CD4-positive, alpha-beta T cell (primary cell): ENCODE measurements around the gene CRCP. TPM values are rescaled to one million over a fixed set of nuclear protein-coding genes. Genes with fewer than 3 reads are reported as not detected.

Experiments used
- ATAC-seq: fragments of 200-7000 bp; cut with Tn5 transposase; one replicate; pipeline ENCODE4 v1.10.0; 2022; ENCODE audit warnings: mild to moderate bottlenecking; ENCODE audit not compliant: poor library complexity
- CTCF ChIA-PET: fragments of 350-600 bp; sonication (Branson Sonifier 250); formaldehyde crosslinking; loops from one replicate; lab custom pipeline; 2021; ENCODE audit warnings: antibody characterized with exemption, inconsistent platforms; lab: Charles Lee
- POLR2A ChIA-PET: fragments of 350-600 bp; sonication (Branson Sonifier 250); formaldehyde crosslinking; loops from one replicate; lab custom pipeline; 2021; ENCODE audit warnings: antibody characterized with exemption, inconsistent platforms; lab: Charles Lee
- DNase-seq, 14 experiments: peaks; one replicate each; pipeline ENCODE4 v3.0.0-alpha.2; 2013 to 2020; ENCODE audit warnings: mixed read lengths in 2 of 14
- H3K27ac ChIP-seq, 2 donors: one replicate each; pipeline versions ENCODE4 v1.5.1 to v1.7.0; 2013; ENCODE audit warnings: low read length in 2 of 2, low read depth in 1 of 2, mild to moderate bottlenecking in 1 of 2
- H3K27me3 ChIP-seq, 2 experiments: 1 replicate in 1 of 2; 2 replicates in 1 of 2; pipeline versions ENCODE4 v1.6.1 to v1.7.0; 2013; ENCODE audit warnings: low read length in 2 of 2, control low read depth in 1 of 2, mild to moderate bottlenecking in 1 of 2, moderate library complexity in 1 of 2; ENCODE audit not compliant: insufficient read depth in 2 of 2, control insufficient read depth in 1 of 2
- H3K36me3 ChIP-seq: one replicate; pipeline ENCODE4 v1.6.1; 2013; ENCODE audit warnings: low read length, control low read depth; ENCODE audit not compliant: insufficient read depth
- H3K4me1 ChIP-seq: one replicate; pipeline ENCODE4 v1.6.1; 2013; ENCODE audit warnings: low read length, control low read depth; ENCODE audit not compliant: insufficient read depth
- H3K4me3 ChIP-seq: one replicate; pipeline ENCODE4 v1.5.1; 2013; ENCODE audit warnings: mild to moderate bottlenecking, low read length, moderate library complexity
- H3K9me3 ChIP-seq, 2 experiments: 1 replicate in 1 of 2; 2 replicates in 1 of 2; pipeline versions ENCODE4 v1.6.1 to v1.7.0; 2013; ENCODE audit warnings: low read length in 2 of 2, mild to moderate bottlenecking in 2 of 2, control low read depth in 1 of 2, moderate library complexity in 1 of 2; ENCODE audit not compliant: control insufficient read depth in 1 of 2, insufficient read depth in 1 of 2
- H3K27ac Mint-ChIP-seq: one replicate; pipeline ENCODE4 v1.8.0; 2020; ENCODE audit warnings: mixed read lengths
- H3K27me3 Mint-ChIP-seq: one replicate; pipeline ENCODE4 v1.8.0; 2021; ENCODE audit warnings: mixed read lengths
- H3K36me3 Mint-ChIP-seq: one replicate; pipeline ENCODE4 v1.8.0; 2021; ENCODE audit warnings: low read depth, mixed read lengths
- H3K4me1 Mint-ChIP-seq: one replicate; pipeline ENCODE4 v1.8.0; 2021; ENCODE audit warnings: low read depth, mixed read lengths
- H3K4me3 Mint-ChIP-seq: one replicate; pipeline ENCODE4 v1.8.0; 2020; ENCODE audit warnings: mild to moderate bottlenecking, mixed read lengths
- H3K9me3 Mint-ChIP-seq: one replicate; pipeline ENCODE4 v1.8.0; 2020; ENCODE audit warnings: mixed read lengths
- CTCF ChIP-seq: fragments of 200-600 bp; IDR thresholded peaks from one replicate; pipeline ENCODE4 v1.8.0; 2022; ENCODE audit warnings: antibody characterized with exemption, mild to moderate bottlenecking
- intact Hi-C, 2 experiments: fragments of 100-400 bp; cut with DNase I in 1 of 2; cut with micrococcal nuclease in 1 of 2; formaldehyde crosslinking; loops; one replicate each; pipeline versions ENCODE4 v1.15.1 to v1.9.0; 2023 to 2025; cut with DNase I, micrococcal nuclease
- total RNA-seq, 174 experiments: library from RNA in 2 of 174; stranded (reverse) in 2 of 174; gene quantifications; one replicate each; pipeline ENCODE4 v1.2.3 and lab custom pipeline; 2021 to 2026

Gene CRCP
- total RNA-seq, 2 experiments from 2014 or later = 29.2 to 29.4 TPM

DNA sequence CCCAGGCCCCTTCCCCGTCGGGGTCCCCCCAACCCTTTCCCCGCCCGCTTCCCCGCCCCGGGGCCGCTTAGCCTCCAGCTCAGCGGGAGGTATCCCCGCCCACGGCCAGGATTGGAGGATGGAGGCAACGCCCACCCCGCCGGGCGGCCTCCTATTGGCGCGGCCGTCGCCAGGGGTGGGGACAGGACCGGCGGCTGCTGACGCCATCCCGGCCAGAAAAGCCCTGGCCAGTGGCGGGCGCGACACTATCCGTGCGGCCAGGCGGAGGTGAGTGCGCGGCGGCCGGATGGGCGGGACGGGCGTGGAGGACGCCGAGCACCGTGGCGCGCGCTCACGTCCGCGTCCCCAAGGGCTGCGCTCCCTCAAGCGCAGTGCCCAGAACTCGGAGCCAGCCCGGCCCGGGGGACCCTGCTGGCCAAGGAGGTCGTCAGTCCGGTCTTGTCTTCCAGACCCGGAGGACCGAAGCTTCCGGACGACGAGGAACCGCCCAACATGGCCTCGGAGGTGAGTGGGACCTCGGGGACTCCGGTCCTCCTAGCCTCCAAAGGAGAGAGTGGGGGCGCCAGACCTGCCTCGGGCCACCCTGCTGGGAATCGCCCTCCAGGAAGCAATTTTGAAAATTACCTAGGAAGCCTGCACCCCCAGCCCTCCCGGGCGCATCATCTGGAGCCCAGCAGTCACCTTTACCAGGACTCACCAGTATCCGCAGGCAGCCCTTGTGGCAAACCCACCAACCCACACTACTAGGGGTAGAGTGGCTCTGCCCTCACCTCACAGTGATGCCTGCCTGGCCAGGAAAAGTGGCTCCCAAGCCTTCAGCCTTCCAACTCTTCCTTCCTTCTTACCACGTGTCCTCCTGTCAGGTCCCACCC is 38.8 kb upstream of the CRCP start, which contains the start of gene ASL:
Gene ASL, plus strand, starts transcription at position 230 of the 872 bp plus-strand sequence. Its CDS starts 263 bp downstream, at position 493.
- peak within 1 kb of the TSS; percentile 69 for H3K27ac Mint-ChIP-seq
- no peak for TF ChIP-seq CTCF
- peak within 1 kb of the TSS; percentile 94 for H3K4me3 Mint-ChIP-seq
- Histone ChIP-seq H3K36me3 (no peaks in the 10 kb centered on the region), H3K27ac (peak within 1 kb of the TSS in 1 of 2 donors; percentile 13), H3K27me3 (no peaks in the 10 kb centered on the region), H3K4me1 (peaks cover 19% of the 10 kb centered on the region), H3K4me3 (peak within 1 kb of the TSS; percentile 96), H3K9me3 (no peaks in the 10 kb centered on the region)
- POLR2A ChIA-PET = interaction anchor here (0.6 to 1.5 kb wide), 5 partner anchors 39 to 419 kb away, joined by 3 to 12 read pairs (median 3); partner anchors contain the start of gene CRCP
- DNase-seq = peak; percentile 61 to 93 (median 78)
- CTCF ChIA-PET = no interaction called here
- peak; percentile 97 for ATAC-seq
- intact Hi-C loops = loop anchor here (1.0 to 10.0 kb wide), 6 partner anchors 19 to 321 kb away; partner anchors contain the start of genes CRCP (in 2 of the 2), GUSB (in 1 of the 2) and VKORC1L1 (in 1 of the 2)
- H3K9me3 Mint-ChIP-seq = no peaks in the 10 kb centered on the region
- peaks cover 22% of the 10 kb centered on the region for H3K4me1 Mint-ChIP-seq
- H3K27me3 Mint-ChIP-seq = no peaks in the 10 kb centered on the region
- H3K36me3 Mint-ChIP-seq = no peaks in the 10 kb centered on the region

DNA sequence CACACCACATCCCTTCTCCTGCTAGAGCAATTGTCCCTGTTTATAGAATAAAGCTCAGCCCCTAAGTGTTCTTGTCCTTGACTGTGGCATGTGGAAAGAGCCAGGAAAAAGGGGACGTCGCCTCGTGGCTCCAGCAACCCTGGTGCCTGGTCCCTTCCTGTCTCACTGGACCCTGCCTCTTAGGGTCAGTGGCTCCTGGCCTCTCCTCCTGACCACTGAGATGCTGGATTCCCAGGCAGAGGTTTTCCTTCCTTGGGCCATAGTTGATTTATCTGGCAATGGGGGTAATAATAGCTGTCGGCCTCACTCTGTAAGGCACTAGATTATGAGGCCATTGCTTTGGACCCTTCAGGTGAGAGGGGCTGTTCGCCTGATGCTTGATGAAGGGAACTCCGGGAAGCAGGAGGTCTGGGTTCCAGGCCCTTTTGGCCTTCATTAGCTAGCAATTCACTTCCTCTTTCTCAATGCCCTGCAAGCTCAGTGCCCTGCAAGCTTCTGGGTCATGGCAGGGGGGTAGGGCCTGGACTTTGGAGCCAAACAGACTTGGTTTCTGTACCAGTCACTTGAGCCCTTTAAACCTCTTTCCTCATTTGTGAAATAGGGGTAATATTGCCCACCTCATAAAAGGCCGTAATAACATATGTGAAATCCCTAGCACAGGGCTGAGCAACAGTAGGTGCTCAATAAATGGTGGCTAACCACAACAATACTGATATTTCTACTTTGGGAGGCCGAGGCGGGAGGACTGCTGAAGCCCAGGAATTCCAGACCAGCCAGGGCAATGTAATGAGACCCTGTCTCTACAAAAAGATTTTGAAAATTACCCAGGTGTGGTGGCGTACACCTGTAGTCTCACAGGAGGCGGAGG is 38.0 kb upstream of the CRCP start:
- intact Hi-C loops = loop anchor here in 1 of 2 experiments (2.0 to 10.0 kb wide), 4 partner anchors 20 to 322 kb away; partner anchors contain the start of genes CRCP and GUSB
- DNase-seq = no peak
- Histone ChIP-seq H3K4me1 (peaks cover 19% of the 10 kb centered on the region), H3K27ac (no peak overlapping the region), H3K4me3 (peak overlapping the region; percentile 96), H3K36me3 (peaks cover 2% of the 10 kb centered on the region), H3K9me3 (no peaks in the 10 kb centered on the region), H3K27me3 (no peaks in the 10 kb centered on the region)
- ChIA-PET POLR2A (interaction anchor here (0.9 to 1.0 kb wide), 2 partner anchors 38 to 418 kb away, joined by 3 read pairs; partner anchors contain the start of gene CRCP), CTCF (no interaction called here)
- peaks cover 22% of the 10 kb centered on the region for H3K4me1 Mint-ChIP-seq
- no peaks in the 10 kb centered on the region for H3K27me3 Mint-ChIP-seq
- H3K36me3 Mint-ChIP-seq = no peaks in the 10 kb centered on the region
- peak overlapping the region; percentile 69 for H3K27ac Mint-ChIP-seq
- H3K9me3 Mint-ChIP-seq = no peaks in the 10 kb centered on the region
- H3K4me3 Mint-ChIP-seq = peak overlapping the region; percentile 94
- ATAC-seq = no peak
- TF ChIP-seq CTCF = no peak

GRCh38 chr7:66078067-66078466 is 36.6 kb upstream of the CRCP start:
- no peaks in the 10 kb centered on the region for H3K9me3 ChIP-seq
- POLR2A ChIA-PET = no interaction called here
- ATAC-seq (no peak), DNase-seq (no peak)
- no peak overlapping the region for H3K4me3 ChIP-seq
- no peaks in the 10 kb centered on the region for H3K27me3 Mint-ChIP-seq
- intact Hi-C loops = loop anchor here in 1 of 2 experiments (5.0 to 10.0 kb wide), 2 partner anchors 34 to 323 kb away; partner anchors contain the start of gene CRCP
- no peak overlapping the region for H3K27ac ChIP-seq
- peaks cover 9% of the 10 kb centered on the region for H3K36me3 ChIP-seq
- H3K9me3 Mint-ChIP-seq = no peaks in the 10 kb centered on the region
- H3K4me1 Mint-ChIP-seq = peaks cover 18% of the 10 kb centered on the region
- CTCF ChIA-PET = interaction anchor here (0.6 kb wide), 1 partner anchor 45 kb away, joined by 3 read pairs; no protein-coding TSS in a partner anchor
- H3K27me3 ChIP-seq = no peaks in the 10 kb centered on the region
- peaks cover 11% of the 10 kb centered on the region for H3K36me3 Mint-ChIP-seq
- TF ChIP-seq CTCF = no peak
- H3K27ac Mint-ChIP-seq = no peak overlapping the region
- peak overlapping the region; percentile 69 for H3K4me3 Mint-ChIP-seq
- peaks cover 19% of the 10 kb centered on the region for H3K4me1 ChIP-seq
